Activated T-cell treated with anti-CD3 and anti-CD28 coated beads, Interleukin-2, amount 50 U/mL, for 4 hours (primary cell): Measurements from ENCODE around the gene TMEM60. TPM values are rescaled to one million over a fixed set of nuclear protein-coding genes. Genes with fewer than 3 reads are reported as not detected.

Source experiments
- ATAC-seq, 2 donors: fragments of 200-7000 bp; cut with Tn5 transposase; one replicate each; pipeline ENCODE4 v1.10.0; 2021
- DNase-seq: peaks from one replicate; pipeline ENCODE4 v3.0.0-alpha.2; 2020
- H3K27me3 Mint-ChIP-seq: one replicate; pipeline ENCODE4 v1.8.0; 2021; ENCODE audit warnings: low read depth, mixed read lengths
- H3K36me3 Mint-ChIP-seq: one replicate; pipeline ENCODE4 v1.8.0; 2022; ENCODE audit warnings: mixed read lengths; ENCODE audit not compliant: insufficient read depth
- H3K4me1 Mint-ChIP-seq: one replicate; pipeline ENCODE4 v1.8.0; 2021; ENCODE audit warnings: low read depth, mixed read lengths
- H3K4me3 Mint-ChIP-seq: one replicate; pipeline ENCODE4 v1.8.0; 2021; ENCODE audit warnings: mild to moderate bottlenecking, moderate library complexity, mixed read lengths
- H3K9me3 Mint-ChIP-seq: one replicate; pipeline ENCODE4 v1.8.0; 2021; ENCODE audit warnings: mixed read lengths
- total RNA-seq, 3 donors: library from RNA; stranded (reverse); gene quantifications; one replicate each; pipeline ENCODE4 v1.2.1, GENCODE V29; 2021

The TMEM60 gene
- total RNA-seq, 3 donors from 2014 or later = 5.5 to 7.8 (median 6.3) TPM

- DNase-seq (no peak), ATAC-seq (no peak)
- no peaks in the 10 kb centered on the region for H3K27me3 Mint-ChIP-seq
- no peak overlapping the region for H3K4me3 Mint-ChIP-seq
- H3K4me1 Mint-ChIP-seq = peaks cover 24% of the 10 kb centered on the region
- H3K9me3 Mint-ChIP-seq = no peaks in the 10 kb centered on the region
- H3K36me3 Mint-ChIP-seq = peaks cover 33% of the 10 kb centered on the region
These were observed 51.9 kb downstream of the TMEM60 start for GRCh38 chr7:77746164-77746823.

- ATAC-seq = no peak
- no peak overlapping the region for H3K4me3 Mint-ChIP-seq
- DNase-seq = no peak
- H3K36me3 Mint-ChIP-seq = peaks cover 31% of the 10 kb centered on the region
- no peaks in the 10 kb centered on the region for H3K27me3 Mint-ChIP-seq
- peaks cover 22% of the 10 kb centered on the region for H3K4me1 Mint-ChIP-seq
- no peaks in the 10 kb centered on the region for H3K9me3 Mint-ChIP-seq
These were observed 52.5 kb downstream of the TMEM60 start for GRCh38 chr7:77745746-77746145.

Other genes starting within 250 kb of the TMEM60 start
- 10 to 100 TPM; 17.0 to 20.7 (median 17.4) TPM for gene RSBN1L, start 102.0 kb downstream of the TMEM60 start, total RNA-seq
- 10 to 100 TPM; 22.3 to 27.1 (median 24.8) TPM for gene PHTF2, start 339 bp upstream of the TMEM60 start, total RNA-seq